Activated B cell treated with CpG ODN at 0.5 μM for 24 hours (primary cell): Measurements from ENCODE around the gene R3HDM4. TPM values are rescaled to one million over a fixed set of nuclear protein-coding genes. Genes with fewer than 3 reads are reported as not detected.
A peak's percentile ranks its signal among the peaks of the same experiment; 100 is the strongest.

Experiments used
- ATAC-seq: fragments of 200-7000 bp; cut with Tn5 transposase; one replicate; pipeline ENCODE4 v1.10.0; 2021; ENCODE audit warnings: low read depth, mild to moderate bottlenecking, moderate library complexity
- CTCF ChIA-PET: fragments of 350-600 bp; sonication (Branson Sonifier 250); formaldehyde crosslinking; loops from one replicate; lab custom pipeline; 2021; ENCODE audit warnings: antibody characterized with exemption; lab: Charles Lee
- POLR2A ChIA-PET: fragments of 350-600 bp; sonication (Branson Sonifier 250); formaldehyde crosslinking; loops from one replicate; lab custom pipeline; 2021; ENCODE audit warnings: antibody characterized with exemption; lab: Charles Lee
- DNase-seq: peaks from one replicate; pipeline ENCODE4 v3.0.0; 2022
- H3K27ac Mint-ChIP-seq: one replicate; pipeline ENCODE4 v1.8.0; 2020; ENCODE audit warnings: mixed read lengths
- H3K27me3 Mint-ChIP-seq: one replicate; pipeline ENCODE4 v1.8.0; 2021; ENCODE audit warnings: mixed read lengths
- H3K36me3 Mint-ChIP-seq: one replicate; pipeline ENCODE4 v1.8.0; 2021; ENCODE audit warnings: low read depth, mixed read lengths
- H3K4me1 Mint-ChIP-seq: one replicate; pipeline ENCODE4 v1.8.0; 2021; ENCODE audit warnings: mixed read lengths
- H3K4me3 Mint-ChIP-seq: one replicate; pipeline ENCODE4 v1.8.0; 2020; ENCODE audit warnings: mild to moderate bottlenecking, mixed read lengths
- H3K9me3 Mint-ChIP-seq: one replicate; pipeline ENCODE4 v1.8.0; 2020; ENCODE audit warnings: mixed read lengths
- CTCF ChIP-seq: fragments of 200-600 bp; IDR thresholded peaks from one replicate; pipeline ENCODE4 v1.8.0; 2022; ENCODE audit warnings: antibody characterized with exemption, mild to moderate bottlenecking
- intact Hi-C: fragments of 100-400 bp; cut with micrococcal nuclease; formaldehyde crosslinking; loops from one replicate; pipeline ENCODE4 v1.15.1; 2024
- total RNA-seq: library from RNA; stranded (reverse); gene quantifications from 2 replicates; pipeline ENCODE4 v1.2.3, GENCODE V29; 2022

R3HDM4 gene
- total RNA-seq, 1 donor from 2014 or later, result 189 TPM

- ATAC-seq, result no peak
- Mint-ChIP-seq H3K9me3 (no peaks in the 10 kb centered on the region), H3K36me3 (peaks cover 28% of the 10 kb centered on the region), H3K27ac (peak overlapping the region; percentile 99), H3K4me1 (peaks cover 73% of the 10 kb centered on the region), H3K27me3 (no peaks in the 10 kb centered on the region), H3K4me3 (peak overlapping the region; percentile 80)
- no peak for DNase-seq
- ChIA-PET CTCF (interaction anchor here (1.0 to 2.5 kb wide), 3 partner anchors 11 to 43 kb away, joined by 6 to 16 read pairs (median 6); partner anchors contain the start of genes MED16 and RNU6-9), POLR2A (interaction anchor here (0.6 to 9.8 kb wide), 13 partner anchors 9 to 363 kb away, joined by 4 to 213 read pairs (median 6); partner anchors contain the start of genes CIRBP, MED16, RNU6-2 and RNU6-9)
- intact Hi-C loops, result loop anchor here (5.0 kb wide), 3 partner anchors 109 to 356 kb away; partner anchors contain the start of gene PTBP1
- TF ChIP-seq CTCF, result no peak
These were observed 6.5 kb downstream of the R3HDM4 start for GRCh38 chr19:906480-906879.

- no peaks in the 10 kb centered on the region for H3K27me3 Mint-ChIP-seq
- H3K27ac Mint-ChIP-seq, result peak overlapping the region; percentile 99
- H3K4me1 Mint-ChIP-seq, result peaks cover 62% of the 10 kb centered on the region
- TF ChIP-seq CTCF, result no peak
- ChIA-PET CTCF (no interaction called here), POLR2A (interaction anchor here (0.6 to 9.8 kb wide), 5 partner anchors 9 to 184 kb away, joined by 3 to 213 read pairs (median 6); partner anchors contain the start of genes MED16 and RNU6-9)
- H3K36me3 Mint-ChIP-seq, result peaks cover 32% of the 10 kb centered on the region
- no peaks in the 10 kb centered on the region for H3K9me3 Mint-ChIP-seq
- ATAC-seq, result no peak
- intact Hi-C loops, result no loop called here
- H3K4me3 Mint-ChIP-seq, result no peak overlapping the region
- DNase-seq, result no peak
These were observed 8.5 kb downstream of the R3HDM4 start for GRCh38 chr19:904545-904944.

GRCh38 chr19:903266-903797 is 9.7 kb downstream of the R3HDM4 start:
- ChIA-PET POLR2A (interaction anchor here (9.8 kb wide), 1 partner anchor 8 kb away, joined by 213 read pairs; the partner anchor contains the start of genes MED16 and RNU6-9), CTCF (no interaction called here)
- no peaks in the 10 kb centered on the region for H3K9me3 Mint-ChIP-seq
- H3K36me3 Mint-ChIP-seq, result peaks cover 33% of the 10 kb centered on the region
- H3K4me1 Mint-ChIP-seq, result peaks cover 57% of the 10 kb centered on the region
- no peaks in the 10 kb centered on the region for H3K27me3 Mint-ChIP-seq
- intact Hi-C loops, result no loop called here
- H3K4me3 Mint-ChIP-seq, result no peak overlapping the region
- TF ChIP-seq CTCF, result no peak
- DNase-seq (no peak), ATAC-seq (no peak)
- no peak overlapping the region for H3K27ac Mint-ChIP-seq

- H3K4me3 Mint-ChIP-seq, result no peak overlapping the region
- intact Hi-C loops, result no loop called here
- H3K27ac Mint-ChIP-seq, result peak overlapping the region; percentile 46
- ATAC-seq, result no peak
- peaks cover 51% of the 10 kb centered on the region for H3K4me1 Mint-ChIP-seq
- ChIA-PET CTCF (no interaction called here), POLR2A (interaction anchor here (0.6 to 9.8 kb wide), 3 partner anchors 7 to 43 kb away, joined by 4 to 213 read pairs (median 4); partner anchors contain the start of genes CFD, MED16 and RNU6-9)
- H3K9me3 Mint-ChIP-seq, result no peaks in the 10 kb centered on the region
- peaks cover 37% of the 10 kb centered on the region for H3K36me3 Mint-ChIP-seq
- no peak for TF ChIP-seq CTCF
- H3K27me3 Mint-ChIP-seq, result no peaks in the 10 kb centered on the region
- DNase-seq, result no peak
These were observed 10.4 kb downstream of the R3HDM4 start for GRCh38 chr19:902446-903226.

- intact Hi-C loops, result no loop called here
- Mint-ChIP-seq H3K4me3 (no peak overlapping the region), H3K36me3 (peaks cover 40% of the 10 kb centered on the region), H3K4me1 (peaks cover 45% of the 10 kb centered on the region), H3K27me3 (no peaks in the 10 kb centered on the region), H3K9me3 (no peaks in the 10 kb centered on the region), H3K27ac (no peak overlapping the region)
- no peak for TF ChIP-seq CTCF
- ATAC-seq (no peak), DNase-seq (no peak)
- POLR2A ChIA-PET, result interaction anchor here (0.6 to 9.8 kb wide), 4 partner anchors 6 to 370 kb away, joined by 4 to 213 read pairs (median 4); partner anchors contain the start of genes CFD, MED16 and RNU6-9
- CTCF ChIA-PET, result no interaction called here
These were observed 11.0 kb downstream of the R3HDM4 start for GRCh38 chr19:902093-902370.
